Measurements from ENCODE around the gene LNX2. TPM values are rescaled to one million over a fixed set of nuclear protein-coding genes. Genes with fewer than 3 reads are reported as not detected.

The LNX2 gene
- total RNA-seq, 2 experiments from 2014 or later: 6.8 to 9.7 TPM

DNA sequence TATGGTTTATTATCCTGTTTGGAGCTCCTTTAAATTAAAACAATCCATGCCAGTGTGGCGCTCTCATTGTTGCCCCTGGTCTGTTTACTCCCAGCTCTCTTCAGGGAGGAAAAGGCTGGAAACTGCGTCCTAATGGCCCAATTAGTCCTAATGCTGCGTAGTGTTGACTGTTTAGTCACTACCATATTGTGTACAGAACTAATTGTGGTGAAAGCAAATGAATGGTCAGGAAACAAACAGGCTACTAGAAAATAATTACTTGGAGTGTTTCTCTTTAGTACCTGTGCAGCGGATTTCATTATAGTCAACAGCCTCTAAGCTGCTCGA lies 115.5 kb downstream of the LNX2 start:
- no TSS peak for BruUV-seq (replicated peaks)
- DNase-seq (ENCODE audit: low spot score): no peak

DNA sequence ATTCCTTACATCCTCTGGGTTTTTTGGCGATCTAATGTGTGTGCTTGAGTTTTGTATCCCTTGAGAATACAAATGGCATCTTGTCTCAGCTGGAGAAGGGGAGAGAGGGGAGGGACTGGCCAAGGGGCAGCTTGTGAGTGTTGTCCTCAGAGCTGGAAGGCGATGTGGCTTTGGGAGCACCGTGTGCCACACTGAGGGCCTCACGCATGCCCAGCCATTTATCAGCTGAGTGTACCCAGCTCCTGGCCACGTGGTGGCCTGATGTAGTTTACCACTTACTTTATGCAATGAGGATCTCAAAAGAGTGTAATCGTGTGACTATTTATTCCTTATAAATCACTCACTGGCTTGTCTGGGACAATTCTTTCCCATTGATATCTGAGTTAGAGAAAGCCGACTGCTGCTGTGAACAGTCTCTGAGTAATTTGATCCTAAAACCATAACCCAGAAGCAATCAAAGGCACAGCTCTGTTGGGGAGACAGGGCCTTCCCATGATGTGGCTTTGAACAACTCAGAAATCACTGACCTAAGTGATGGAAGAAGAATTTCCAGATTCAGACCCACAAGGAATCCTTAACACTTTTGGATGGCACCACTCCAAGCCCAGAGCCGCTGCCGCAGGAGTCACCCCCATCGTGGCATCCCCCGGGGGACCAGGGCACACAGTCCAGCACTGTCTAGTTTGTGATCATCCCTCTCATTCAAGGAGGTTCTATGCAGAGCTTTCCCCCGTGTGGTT lies 116.0 kb downstream of the LNX2 start:
- ChIA-PET POLR2A (interaction anchor here (0.6 kb wide), 1 partner anchor 124 kb away, joined by 3 read pairs; no protein-coding TSS in a partner anchor), CTCF (ENCODE audit: unreplicated experiment) (no interaction called here)
- H3K9me2 ChIP-seq (ENCODE audit: insufficient read depth, low read length): no peaks in the 10 kb centered on the region
- H2AFZ ChIP-seq (ENCODE audit: low read length): no peak overlapping the region
- H3K4me3 ChIP-seq (ENCODE audit: low read depth, low read length, poor library complexity, severe bottlenecking): no peak overlapping the region
- H3K36me3 ChIP-seq (ENCODE audit: insufficient read depth, low read length): no peaks in the 10 kb centered on the region
- no peaks in the 10 kb centered on the region for H3K79me2 ChIP-seq (ENCODE audit: insufficient read depth, low read depth, low read length)
- no TSS peak for BruUV-seq (replicated peaks)
- no peak for DNase-seq (ENCODE audit: low spot score)
- no peak overlapping the region for H3K4me2 ChIP-seq (ENCODE audit: low read length)
- H3K27ac ChIP-seq (ENCODE audit: low read depth, low read length, poor library complexity, severe bottlenecking): no peak overlapping the region
- H3K4me1 ChIP-seq (ENCODE audit: insufficient read depth, low read length, poor library complexity, severe bottlenecking): no peaks in the 10 kb centered on the region
- TF ChIP-seq, protein P1, sequence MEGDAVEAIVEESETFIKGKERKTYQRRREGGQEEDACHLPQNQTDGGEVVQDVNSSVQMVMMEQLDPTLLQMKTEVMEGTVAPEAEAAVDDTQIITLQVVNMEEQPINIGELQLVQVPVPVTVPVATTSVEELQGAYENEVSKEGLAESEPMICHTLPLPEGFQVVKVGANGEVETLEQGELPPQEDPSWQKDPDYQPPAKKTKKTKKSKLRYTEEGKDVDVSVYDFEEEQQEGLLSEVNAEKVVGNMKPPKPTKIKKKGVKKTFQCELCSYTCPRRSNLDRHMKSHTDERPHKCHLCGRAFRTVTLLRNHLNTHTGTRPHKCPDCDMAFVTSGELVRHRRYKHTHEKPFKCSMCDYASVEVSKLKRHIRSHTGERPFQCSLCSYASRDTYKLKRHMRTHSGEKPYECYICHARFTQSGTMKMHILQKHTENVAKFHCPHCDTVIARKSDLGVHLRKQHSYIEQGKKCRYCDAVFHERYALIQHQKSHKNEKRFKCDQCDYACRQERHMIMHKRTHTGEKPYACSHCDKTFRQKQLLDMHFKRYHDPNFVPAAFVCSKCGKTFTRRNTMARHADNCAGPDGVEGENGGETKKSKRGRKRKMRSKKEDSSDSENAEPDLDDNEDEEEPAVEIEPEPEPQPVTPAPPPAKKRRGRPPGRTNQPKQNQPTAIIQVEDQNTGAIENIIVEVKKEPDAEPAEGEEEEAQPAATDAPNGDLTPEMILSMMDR (conservative IDR thresholded peaks at IDR 0.05; ENCODE audit: low read length): no peak
- no peak for TF ChIP-seq EZH2phosphoT487 (IDR thresholded peaks at IDR 0.05; ENCODE audit: borderline replicate concordance, low read depth, low read length)
- H3K9me3 ChIP-seq (ENCODE audit: low read length): no peaks in the 10 kb centered on the region
- H4K20me1 ChIP-seq (ENCODE audit: insufficient read depth, low read length): no peaks in the 10 kb centered on the region
- intact Hi-C loops (cut with micrococcal nuclease; ENCODE audit: unreplicated experiment): no loop called here

More for the DNA sequence above, 115.5 kb downstream of the LNX2 start:
- ChIA-PET POLR2A (no interaction called here), CTCF (ENCODE audit: unreplicated experiment) (no interaction called here)
- Histone ChIP-seq H3K9me2 (ENCODE audit: insufficient read depth, low read length) (no peaks in the 10 kb centered on the region), H2AFZ (ENCODE audit: low read length) (no peak overlapping the region), H3K27ac (ENCODE audit: low read depth, low read length, poor library complexity, severe bottlenecking) (no peak overlapping the region), H3K79me2 (ENCODE audit: insufficient read depth, low read depth, low read length) (no peaks in the 10 kb centered on the region), H3K9me3 (ENCODE audit: low read length) (no peaks in the 10 kb centered on the region), H3K4me3 (ENCODE audit: low read depth, low read length, poor library complexity, severe bottlenecking) (no peak overlapping the region), H3K4me2 (ENCODE audit: low read length) (no peak overlapping the region), H3K36me3 (ENCODE audit: insufficient read depth, low read length) (no peaks in the 10 kb centered on the region), H4K20me1 (ENCODE audit: insufficient read depth, low read length) (no peaks in the 10 kb centered on the region), H3K4me1 (ENCODE audit: insufficient read depth, low read length, poor library complexity, severe bottlenecking) (no peaks in the 10 kb centered on the region)
- TF ChIP-seq, protein P1 (conservative IDR thresholded peaks at IDR 0.05; ENCODE audit: low read length): no peak
- TF ChIP-seq EZH2phosphoT487 (IDR thresholded peaks at IDR 0.05; ENCODE audit: borderline replicate concordance, low read depth, low read length): no peak
- intact Hi-C loops (cut with micrococcal nuclease; ENCODE audit: unreplicated experiment): no loop called here

DNA sequence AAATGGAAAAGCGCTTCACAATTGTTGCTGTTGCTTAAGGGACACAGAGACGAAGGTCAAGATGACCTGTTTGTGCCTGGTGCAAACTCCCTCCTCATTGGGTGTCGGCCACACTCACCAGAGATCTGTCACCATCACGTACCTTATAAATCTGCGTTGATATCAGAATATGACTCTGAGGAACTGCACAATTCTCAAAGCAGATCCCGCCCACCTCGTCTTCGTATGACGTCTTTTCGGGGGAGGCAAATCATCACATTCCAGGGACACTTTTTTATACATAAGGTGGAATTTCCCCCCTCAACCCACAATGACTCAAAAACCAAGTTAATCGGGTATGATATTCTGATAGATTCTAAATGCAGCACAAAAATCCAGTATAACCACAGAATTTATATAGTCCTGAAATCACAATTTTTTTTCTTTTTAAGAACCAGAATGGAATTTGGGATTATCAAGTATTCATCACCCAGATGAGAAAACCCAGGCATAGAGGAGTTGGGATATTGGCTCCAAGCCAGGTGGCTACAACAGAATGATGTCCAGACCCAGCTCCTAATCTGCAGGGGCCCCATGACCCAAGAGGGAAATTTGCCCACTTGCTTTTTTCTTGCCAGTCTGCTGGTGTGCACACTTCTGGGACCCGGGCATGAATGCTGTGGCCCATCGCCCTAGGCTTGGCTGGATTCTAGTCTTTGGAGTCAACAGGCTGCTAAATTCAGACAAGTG lies 119.4 kb downstream of the LNX2 start:
- no peak for DNase-seq (ENCODE audit: low spot score)
- no peaks in the 10 kb centered on the region for H3K4me1 ChIP-seq (ENCODE audit: insufficient read depth, low read length, poor library complexity, severe bottlenecking)
- H3K9me2 ChIP-seq (ENCODE audit: insufficient read depth, low read length): no peaks in the 10 kb centered on the region
- H3K27ac ChIP-seq (ENCODE audit: low read depth, low read length, poor library complexity, severe bottlenecking): no peak overlapping the region
- no peak overlapping the region for H2AFZ ChIP-seq (ENCODE audit: low read length)
- H4K20me1 ChIP-seq (ENCODE audit: insufficient read depth, low read length): no peaks in the 10 kb centered on the region
- CTCF ChIA-PET (ENCODE audit: unreplicated experiment): no interaction called here
- no peak overlapping the region for H3K4me2 ChIP-seq (ENCODE audit: low read length)
- H3K9me3 ChIP-seq (ENCODE audit: low read length): no peaks in the 10 kb centered on the region
- no peaks in the 10 kb centered on the region for H3K79me2 ChIP-seq (ENCODE audit: insufficient read depth, low read depth, low read length)
- BruUV-seq (replicated peaks): no TSS peak
- TF ChIP-seq, protein P1 (conservative IDR thresholded peaks at IDR 0.05; ENCODE audit: low read length): no peak
- TF ChIP-seq EZH2phosphoT487 (IDR thresholded peaks at IDR 0.05; ENCODE audit: borderline replicate concordance, low read depth, low read length): no peak
- H3K36me3 ChIP-seq (ENCODE audit: insufficient read depth, low read length): no peaks in the 10 kb centered on the region
- no peak overlapping the region for H3K4me3 ChIP-seq (ENCODE audit: low read depth, low read length, poor library complexity, severe bottlenecking)
- intact Hi-C loops (cut with micrococcal nuclease; ENCODE audit: unreplicated experiment): no loop called here
- POLR2A ChIA-PET: no interaction called here

Measured in OCI-LY7 (cell line).